Effector memory CD4-positive, alpha-beta T cell (primary cell): ENCODE results near the gene RBM12.
"Not testable (repeated sequence)": the region's sequence is repeated elsewhere in the genome, so short reads cannot be mapped to it uniquely, and the experiment has no call there.

Experiments
- DNase-seq, 3 donors: peaks; one replicate each; pipeline ENCODE4 v3.0.0-alpha.2; 2020
- H3K27ac ChIP-seq: 2 replicates; pipeline ENCODE4 v1.7.0; 2013; ENCODE audit warnings: mild to moderate bottlenecking, low read length, moderate library complexity; ENCODE audit not compliant: insufficient read depth, poor library complexity, severe bottlenecking
- H3K27me3 ChIP-seq: replicated peaks from 2 replicates; pipeline ENCODE4 v1.7.0; 2013; ENCODE audit warnings: mild to moderate bottlenecking, low read length; ENCODE audit not compliant: insufficient read depth, control insufficient read depth, poor library complexity, severe bottlenecking
- H3K36me3 ChIP-seq: 2 replicates; pipeline ENCODE4 v1.7.0; 2013; ENCODE audit warnings: mild to moderate bottlenecking, low read length, moderate library complexity; ENCODE audit not compliant: control insufficient read depth, insufficient read depth
- H3K4me1 ChIP-seq: 2 replicates; pipeline ENCODE4 v1.7.0; 2013; ENCODE audit warnings: low read length, mild to moderate bottlenecking; ENCODE audit not compliant: control insufficient read depth, insufficient read depth, poor library complexity, severe bottlenecking
- H3K4me3 ChIP-seq: 2 replicates; pipeline ENCODE4 v1.7.0; 2013; ENCODE audit warnings: low read length, low read depth, mild to moderate bottlenecking; ENCODE audit not compliant: insufficient read depth, poor library complexity, severe bottlenecking
- H3K9me3 ChIP-seq: 2 replicates; pipeline ENCODE4 v1.7.0; 2013; ENCODE audit warnings: mild to moderate bottlenecking, low read length, moderate library complexity; ENCODE audit not compliant: control insufficient read depth

The RBM12 gene

GRCh38 chr20:35698298-35699126 is 33.8 kb upstream of the RBM12 start:
- peaks cover 8% of the 10 kb centered on the region for H3K4me1 ChIP-seq
- peak overlapping the region; percentile 82 for H3K4me3 ChIP-seq
- peaks cover 29% of the 10 kb centered on the region for H3K36me3 ChIP-seq
- no peaks in the 10 kb centered on the region for H3K27me3 ChIP-seq
- peak in 1 of 3 donors; percentile 13 for DNase-seq
- peak overlapping the region; percentile 85 for H3K27ac ChIP-seq
- no peaks in the 10 kb centered on the region for H3K9me3 ChIP-seq

GRCh38 chr20:35697696-35698297 is 33.1 kb upstream of the RBM12 start:
- Histone ChIP-seq H3K27ac (no peak overlapping the region), H3K27me3 (no peaks in the 10 kb centered on the region), H3K4me3 (peak overlapping the region; percentile 82), H3K36me3 (peaks cover 27% of the 10 kb centered on the region), H3K9me3 (no peaks in the 10 kb centered on the region), H3K4me1 (peaks cover 8% of the 10 kb centered on the region)
- no peak for DNase-seq

GRCh38 chr20:35695978-35696377 is 31.3 kb upstream of the RBM12 start:
- Histone ChIP-seq H3K4me1 (peaks cover 8% of the 10 kb centered on the region), H3K27ac (no peak overlapping the region), H3K4me3 (no peak overlapping the region), H3K36me3 (peaks cover 21% of the 10 kb centered on the region), H3K27me3 (no peaks in the 10 kb centered on the region), H3K9me3 (no peaks in the 10 kb centered on the region)
- no peak for DNase-seq

GRCh38 chr20:35695245-35695749 is 30.6 kb upstream of the RBM12 start:
- Histone ChIP-seq H3K27ac (no peak overlapping the region), H3K9me3 (no peaks in the 10 kb centered on the region), H3K27me3 (no peaks in the 10 kb centered on the region), H3K4me3 (no peak overlapping the region), H3K36me3 (peaks cover 26% of the 10 kb centered on the region), H3K4me1 (peaks cover 8% of the 10 kb centered on the region)
- no peak for DNase-seq

- no peaks in the 10 kb centered on the region for H3K4me1 ChIP-seq
- no peaks in the 10 kb centered on the region for H3K9me3 ChIP-seq
- no peak for DNase-seq
- peaks cover 34% of the 10 kb centered on the region for H3K36me3 ChIP-seq
- no peak overlapping the region for H3K4me3 ChIP-seq
- H3K27me3 ChIP-seq: no peaks in the 10 kb centered on the region
- H3K27ac ChIP-seq: no peak overlapping the region
These were observed 25.6 kb upstream of the RBM12 start for GRCh38 chr20:35690265-35690664.

- DNase-seq, H3K27me3 ChIP-seq, H3K4me1 ChIP-seq, H3K27ac ChIP-seq, H3K4me3 ChIP-seq, H3K9me3 ChIP-seq: not testable (repeated sequence)
- H3K36me3 ChIP-seq: peaks cover 24% of the 10 kb centered on the region
These were observed 22.2 kb upstream of the RBM12 start for GRCh38 chr20:35686872-35687271.

GRCh38 chr20:35685368-35685767 is 20.7 kb upstream of the RBM12 start:
- not testable (repeated sequence) for H3K27ac ChIP-seq, H3K27me3 ChIP-seq
- peaks cover 25% of the 10 kb centered on the region for H3K36me3 ChIP-seq

GRCh38 chr20:35681960-35682359 is 17.3 kb upstream of the RBM12 start:
- H3K4me1 ChIP-seq: no peaks in the 10 kb centered on the region
- H3K36me3 ChIP-seq: peaks cover 17% of the 10 kb centered on the region

More at GRCh38 chr20:35685368-35685767, 20.7 kb upstream of the RBM12 start:
- not testable (repeated sequence) for H3K9me3 ChIP-seq, H3K4me1 ChIP-seq, DNase-seq, H3K4me3 ChIP-seq

GRCh38 chr20:35680452-35681183 is 15.9 kb upstream of the RBM12 start:
- Histone ChIP-seq H3K9me3 (no peaks in the 10 kb centered on the region), H3K36me3 (peaks cover 17% of the 10 kb centered on the region), H3K4me3 (no peak overlapping the region), H3K4me1 (no peaks in the 10 kb centered on the region), H3K27ac (no peak overlapping the region), H3K27me3 (no peaks in the 10 kb centered on the region)
- no peak for DNase-seq

More at GRCh38 chr20:35681960-35682359, 17.3 kb upstream of the RBM12 start:
- Histone ChIP-seq H3K27ac (no peak overlapping the region), H3K27me3 (no peaks in the 10 kb centered on the region), H3K9me3 (no peaks in the 10 kb centered on the region), H3K4me3 (no peak overlapping the region)
- DNase-seq: no peak
